ENCODE results near the gene ANKS1A. TPM values are rescaled to one million over a fixed set of nuclear protein-coding genes. Genes with fewer than 3 reads are reported as not detected.
"Not testable (repeated sequence)": the region's sequence is repeated elsewhere in the genome, so short reads cannot be mapped to it uniquely, and the experiment has no call there.

Gene ANKS1A
- 10 to 100 TPM; 34.9 to 36.4 TPM for total RNA-seq
- polyA plus RNA-seq (2013, experiment 1 of 2), result 27.1 TPM
- 25.9 TPM for polyA plus RNA-seq (2013, experiment 2 of 2)
- long read RNA-seq, experiment 1, full-length matches to known transcripts, result 1 of 11 reads
- long read RNA-seq, experiment 1, partial matches to known transcripts, result 2 of 11 reads
- long read RNA-seq, experiment 1, other reads (novel, unspliced or antisense), result 8 of 11 reads
- long read RNA-seq, experiment 2, full-length matches to known transcripts, result 23 of 67 reads
- long read RNA-seq, experiment 2, partial matches to known transcripts, result 32 of 67 reads
- long read RNA-seq, experiment 2, other reads (novel, unspliced or antisense), result 12 of 67 reads
- long read RNA-seq, experiment 3, partial matches to known transcripts, result 13 of 27 reads
- long read RNA-seq, experiment 3, other reads (novel, unspliced or antisense), result 14 of 27 reads
- long read RNA-seq, experiment 4, partial matches to known transcripts, result 0 of 6 reads
- long read RNA-seq, experiment 4, other reads (novel, unspliced or antisense), result 6 of 6 reads

GRCh38 chr6:34888874-34889555, at the start of gene ANKS1A:
Gene ANKS1A (plus strand): TSS chr6:34889255. CDS start chr6:34889403, 148 bp downstream.
- WGBS, 2 experiments (ENCODE audit: insufficient coverage in 1 of 2, insufficient read length in 1 of 2), result 0% methylated on average over 8 to 59 of the region's 60 CpGs
- Mint-ChIP-seq H3K9me3 (peaks cover 3% of the 10 kb centered on the region), H3K27ac (peak within 1 kb of the TSS; percentile 99), H3K36me3 (ENCODE audit: low read depth) (peaks cover 18% of the 10 kb centered on the region), H3K27me3 (ENCODE audit: insufficient read depth) (no peaks in the 10 kb centered on the region), H3K4me3 (peak within 1 kb of the TSS; percentile 97), H3K4me1 (peaks cover 18% of the 10 kb centered on the region)
- Histone ChIP-seq H3K4me1 (ENCODE audit: control insufficient read depth, insufficient read depth, low read length) (peaks cover 4% of the 10 kb centered on the region), H3K27me3 (ENCODE audit: control insufficient read depth, insufficient read depth, low read length, poor library complexity, severe bottlenecking) (no peaks in the 10 kb centered on the region), H3K27ac (ENCODE audit: low read depth, low read length) (peak within 1 kb of the TSS; percentile 77), H3K9ac (ENCODE audit: extremely low read depth, low read length, poor library complexity, severe bottlenecking) (peak within 1 kb of the TSS; percentile 93), H3K36me3 (ENCODE audit: control insufficient read depth, insufficient read depth, low read length) (peaks cover 15% of the 10 kb centered on the region), H3K4me3 (ENCODE audit: low read length) (peak within 1 kb of the TSS; percentile 100), H3K9me3 (ENCODE audit: control insufficient read depth, low read length) (no peaks in the 10 kb centered on the region)
- peak; percentile 96 for DNase-seq
- no peak for TF ChIP-seq CTCF (conservative IDR thresholded peaks at IDR 0.05)

GRCh38 chr6:34839666-34840352, 49.2 kb upstream of the ANKS1A start:
- TF ChIP-seq CTCF (conservative IDR thresholded peaks at IDR 0.05), result no peak
- no peak for DNase-seq
- Mint-ChIP-seq H3K4me1 (no peaks in the 10 kb centered on the region), H3K27ac (peak overlapping the region; percentile 80), H3K9me3 (no peaks in the 10 kb centered on the region), H3K27me3 (ENCODE audit: insufficient read depth) (no peaks in the 10 kb centered on the region), H3K36me3 (ENCODE audit: low read depth) (peaks cover 56% of the 10 kb centered on the region), H3K4me3 (no peak overlapping the region)
- no peak overlapping the region for H3K9ac ChIP-seq (ENCODE audit: extremely low read depth, low read length, poor library complexity, severe bottlenecking)
- 92 to 97% methylated on average over 12 to 15 of the region's 15 CpGs for WGBS, 2 experiments (ENCODE audit: insufficient coverage in 1 of 2, insufficient read length in 1 of 2)
- H3K27me3 ChIP-seq (ENCODE audit: control insufficient read depth, insufficient read depth, low read length, poor library complexity, severe bottlenecking), result no peaks in the 10 kb centered on the region
- no peaks in the 10 kb centered on the region for H3K9me3 ChIP-seq (ENCODE audit: control insufficient read depth, low read length)
- H3K36me3 ChIP-seq (ENCODE audit: control insufficient read depth, insufficient read depth, low read length), result peaks cover 33% of the 10 kb centered on the region
- H3K4me1 ChIP-seq (ENCODE audit: control insufficient read depth, insufficient read depth, low read length), result no peaks in the 10 kb centered on the region
- no peak overlapping the region for H3K4me3 ChIP-seq (ENCODE audit: low read length)
- H3K27ac ChIP-seq (ENCODE audit: low read depth, low read length), result no peak overlapping the region

GRCh38 chr6:34849066-34849465, 40.0 kb upstream of the ANKS1A start:
- WGBS, 2 experiments (ENCODE audit: insufficient coverage in 1 of 2, insufficient read length in 1 of 2), result 87 to 88% methylated on average over 5 to 6 of the region's 6 CpGs
- not testable (repeated sequence) for H3K27me3 ChIP-seq (ENCODE audit: control insufficient read depth, insufficient read depth, low read length, poor library complexity, severe bottlenecking); H3K27ac Mint-ChIP-seq; DNase-seq; H3K9ac ChIP-seq (ENCODE audit: extremely low read depth, low read length, poor library complexity, severe bottlenecking); H3K36me3 ChIP-seq (ENCODE audit: control insufficient read depth, insufficient read depth, low read length); H3K4me1 Mint-ChIP-seq; H3K27me3 Mint-ChIP-seq (ENCODE audit: insufficient read depth); H3K9me3 Mint-ChIP-seq; H3K9me3 ChIP-seq (ENCODE audit: control insufficient read depth, low read length); H3K4me1 ChIP-seq (ENCODE audit: control insufficient read depth, insufficient read depth, low read length); H3K4me3 Mint-ChIP-seq; H3K4me3 ChIP-seq (ENCODE audit: low read length); H3K27ac ChIP-seq (ENCODE audit: low read depth, low read length)
- H3K36me3 Mint-ChIP-seq (ENCODE audit: low read depth), result peaks cover 39% of the 10 kb centered on the region

Measured in endodermal cell (in vitro differentiated cells).